ENCODE data around the gene NAMPT. TPM values are rescaled to one million over a fixed set of nuclear protein-coding genes. Genes with fewer than 3 reads are reported as not detected.

The NAMPT gene
- polyA plus RNA-seq, 3 donors: 71.3 to 358 (median 133) TPM

- no peak for DNase-seq
- H3K4me2 ChIP-seq (replicated peaks; ENCODE audit: extremely low read depth, low read length, poor library complexity, severe bottlenecking): no peak overlapping the region
- no peaks in the 10 kb centered on the region for H3K4me1 ChIP-seq (ENCODE audit: control insufficient read depth in 1 of 2, insufficient read depth in 2 of 2, low read length in 2 of 2)
- no peaks in the 10 kb centered on the region for H4K20me1 ChIP-seq (ENCODE audit: insufficient read depth, low read length)
- no peaks in the 10 kb centered on the region for H3K79me2 ChIP-seq (ENCODE audit: insufficient read depth, low read length)
- Mint-ChIP-seq H3K27me3 (ENCODE audit: low read depth in 3 of 3) (peaks cover 0 to 3% (median 2%) of the 10 kb centered on the region in 3 donors), H3K9me3 (peaks cover 0 to 2% (median 0%) of the 10 kb centered on the region in 7 donors), H3K27ac (no peak overlapping the region), H3K4me3 (no peak overlapping the region), H3K4me1 (no peaks in the 10 kb centered on the region), H3K36me3 (no peaks in the 10 kb centered on the region)
- TF ChIP-seq, protein P1, sequence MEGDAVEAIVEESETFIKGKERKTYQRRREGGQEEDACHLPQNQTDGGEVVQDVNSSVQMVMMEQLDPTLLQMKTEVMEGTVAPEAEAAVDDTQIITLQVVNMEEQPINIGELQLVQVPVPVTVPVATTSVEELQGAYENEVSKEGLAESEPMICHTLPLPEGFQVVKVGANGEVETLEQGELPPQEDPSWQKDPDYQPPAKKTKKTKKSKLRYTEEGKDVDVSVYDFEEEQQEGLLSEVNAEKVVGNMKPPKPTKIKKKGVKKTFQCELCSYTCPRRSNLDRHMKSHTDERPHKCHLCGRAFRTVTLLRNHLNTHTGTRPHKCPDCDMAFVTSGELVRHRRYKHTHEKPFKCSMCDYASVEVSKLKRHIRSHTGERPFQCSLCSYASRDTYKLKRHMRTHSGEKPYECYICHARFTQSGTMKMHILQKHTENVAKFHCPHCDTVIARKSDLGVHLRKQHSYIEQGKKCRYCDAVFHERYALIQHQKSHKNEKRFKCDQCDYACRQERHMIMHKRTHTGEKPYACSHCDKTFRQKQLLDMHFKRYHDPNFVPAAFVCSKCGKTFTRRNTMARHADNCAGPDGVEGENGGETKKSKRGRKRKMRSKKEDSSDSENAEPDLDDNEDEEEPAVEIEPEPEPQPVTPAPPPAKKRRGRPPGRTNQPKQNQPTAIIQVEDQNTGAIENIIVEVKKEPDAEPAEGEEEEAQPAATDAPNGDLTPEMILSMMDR (IDR thresholded peaks at IDR 0.05): no peak
- no peak overlapping the region for H3K9ac ChIP-seq (ENCODE audit: insufficient read depth, low read length, poor library complexity, severe bottlenecking)
- no peaks in the 10 kb centered on the region for H3K36me3 ChIP-seq (replicated peaks in 1 of 2; ENCODE audit: control insufficient read depth in 1 of 2, insufficient read depth in 2 of 2, low read length in 2 of 2)
- H3K27me3 ChIP-seq (ENCODE audit: control insufficient read depth in 2 of 2, insufficient read depth in 2 of 2, low read length in 2 of 2): no peaks in the 10 kb centered on the region
- no peak overlapping the region for H3K4me3 ChIP-seq (replicated peaks in 1 of 3; ENCODE audit: low read depth in 2 of 3, low read length in 3 of 3)
- no peaks in the 10 kb centered on the region for H3K9me3 ChIP-seq (replicated peaks in 1 of 2; ENCODE audit: control insufficient read depth in 1 of 2, insufficient read depth in 1 of 2, low read length in 2 of 2)
- H3K27ac ChIP-seq (ENCODE audit: low read depth in 1 of 2, low read length in 2 of 2): no peak overlapping the region
- 91% methylated on average over 5 of the region's 5 CpGs for WGBS (ENCODE audit: insufficient coverage)
- no peak overlapping the region for H2AFZ ChIP-seq (ENCODE audit: insufficient read depth, low read depth, low read length, poor library complexity, severe bottlenecking)
- intact Hi-C loops (cut with micrococcal nuclease): no loop called here
These were observed 46.0 kb downstream of the NAMPT start for GRCh38 chr7:106238830-106239229.

GRCh38 chr7:106236065-106236464, 48.7 kb downstream of the NAMPT start:
- peak overlapping the region in 1 of 7 donors; percentile 60 for H3K27ac Mint-ChIP-seq
- no peaks in the 10 kb centered on the region for H3K79me2 ChIP-seq (ENCODE audit: insufficient read depth, low read length)
- DNase-seq: no peak
- no peaks in the 10 kb centered on the region for H3K36me3 ChIP-seq (replicated peaks in 1 of 2; ENCODE audit: control insufficient read depth in 1 of 2, insufficient read depth in 2 of 2, low read length in 2 of 2)
- TF ChIP-seq, protein P1 (IDR thresholded peaks at IDR 0.05): no peak
- H3K4me3 ChIP-seq (replicated peaks in 1 of 3; ENCODE audit: low read depth in 2 of 3, low read length in 3 of 3): no peak overlapping the region
- no peak overlapping the region for H3K4me2 ChIP-seq (replicated peaks; ENCODE audit: extremely low read depth, low read length, poor library complexity, severe bottlenecking)
- no peaks in the 10 kb centered on the region for H3K27me3 ChIP-seq (ENCODE audit: control insufficient read depth in 2 of 2, insufficient read depth in 2 of 2, low read length in 2 of 2)
- H3K36me3 Mint-ChIP-seq: no peaks in the 10 kb centered on the region
- no peaks in the 10 kb centered on the region for H4K20me1 ChIP-seq (ENCODE audit: insufficient read depth, low read length)
- H3K4me3 Mint-ChIP-seq: no peak overlapping the region
- H3K9ac ChIP-seq (ENCODE audit: insufficient read depth, low read length, poor library complexity, severe bottlenecking): no peak overlapping the region
- WGBS (ENCODE audit: insufficient coverage): 41% methylated on average over 4 of the region's 5 CpGs
- no peak overlapping the region for H2AFZ ChIP-seq (ENCODE audit: insufficient read depth, low read depth, low read length, poor library complexity, severe bottlenecking)
- H3K4me1 Mint-ChIP-seq: no peaks in the 10 kb centered on the region
- intact Hi-C loops (cut with micrococcal nuclease): no loop called here
- no peak overlapping the region for H3K27ac ChIP-seq (ENCODE audit: low read depth in 1 of 2, low read length in 2 of 2)
- peaks cover 0 to 3% (median 0%) of the 10 kb centered on the region in 7 donors for H3K9me3 Mint-ChIP-seq
- H3K27me3 Mint-ChIP-seq (ENCODE audit: low read depth in 3 of 3): peaks cover 2 to 3% (median 2%) of the 10 kb centered on the region in 3 donors
- no peaks in the 10 kb centered on the region for H3K9me3 ChIP-seq (replicated peaks in 1 of 2; ENCODE audit: control insufficient read depth in 1 of 2, insufficient read depth in 1 of 2, low read length in 2 of 2)
- no peaks in the 10 kb centered on the region for H3K4me1 ChIP-seq (ENCODE audit: control insufficient read depth in 1 of 2, insufficient read depth in 2 of 2, low read length in 2 of 2)

All from CD14-positive monocyte (primary cell).